Measurements from ENCODE around the gene NXPE4. TPM values are rescaled to one million over a fixed set of nuclear protein-coding genes. Genes with fewer than 3 reads are reported as not detected.

Gene NXPE4
- total and polyA plus RNA-seq, 2 of the 8 experiments (the other 6 are each of a cell fraction or from before 2014, with no cell fraction given): not detected

DNA sequence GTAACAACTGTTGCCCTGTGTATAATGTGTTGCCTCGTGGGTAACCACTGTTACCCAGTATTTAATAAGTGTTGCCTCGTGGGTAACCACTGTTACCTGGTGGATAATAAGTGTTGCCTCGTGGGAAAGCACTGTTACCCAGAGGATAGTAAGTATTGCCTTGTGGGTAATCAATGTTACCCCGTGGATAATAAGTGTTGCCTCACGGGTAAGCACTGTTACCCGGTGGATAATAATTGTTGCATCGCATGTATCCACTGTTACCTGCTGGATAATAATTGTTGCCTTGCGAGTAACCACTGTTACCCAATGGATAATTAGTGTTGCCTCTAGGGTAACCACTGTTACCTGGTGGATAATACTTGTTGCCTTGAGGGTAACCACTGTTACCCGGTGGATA, 17.1 kb upstream of the NXPE4 start:
- DNase-seq (ENCODE audit: low read depth in 1 of 2, low spot score in 2 of 2) (no peak), FAIRE-seq (no peak)
- H3K18ac ChIP-seq (ENCODE audit: extremely low read depth, low read length): no peak overlapping the region
- no peak overlapping the region for H3K27ac ChIP-seq (ENCODE audit: low read depth, low read length)
- no peak overlapping the region for H4K91ac ChIP-seq (replicated peaks; ENCODE audit: insufficient read length, low read length)
- H2AFZ ChIP-seq (ENCODE audit: low read length): no peak overlapping the region
- H2BK15ac ChIP-seq (ENCODE audit: low read length): no peak overlapping the region
- H3K4ac ChIP-seq (replicated peaks; ENCODE audit: insufficient read length, low read depth, low read length): no peak overlapping the region
- H4K20me1 ChIP-seq (replicated peaks in 1 of 2; ENCODE audit: control insufficient read depth in 1 of 2, insufficient read depth in 2 of 2, low read length in 2 of 2): no peaks in the 10 kb centered on the region
- no peaks in the 10 kb centered on the region for H3K79me1 ChIP-seq (ENCODE audit: low read depth, low read length)
- 97% methylated on average over 9 of the region's 9 CpGs; no CpG with 5 or more reads in 1 of the 2 experiments for WGBS, 2 experiments (ENCODE audit: extremely low coverage in 1 of 2, insufficient coverage in 1 of 2, insufficient read length in 1 of 2, insufficient replicate concordance in 2 of 2, low coverage in 1 of 2, low lambda C conversion rate in 2 of 2, missing lambda C conversion rate in 1 of 2)
- no peak overlapping the region for H3K9ac ChIP-seq (replicated peaks in 1 of 4; ENCODE audit: extremely low read depth in 1 of 4, low read depth in 3 of 4, low read length in 3 of 4)
- no peak overlapping the region for H2BK20ac ChIP-seq (ENCODE audit: low read length)
- H3K36me3 ChIP-seq (ENCODE audit: control insufficient read depth in 2 of 4, insufficient read depth in 4 of 4, low read length in 3 of 4): no peaks in the 10 kb centered on the region
- H3K23ac ChIP-seq (ENCODE audit: insufficient read length): no peak overlapping the region
- peaks cover 20 to 67% of the 10 kb centered on the region in 2 experiments; a peak in 3 of 4 replicates for H3K9me3 ChIP-seq (ENCODE audit: insufficient read depth in 2 of 2, low read depth in 1 of 2, low read length in 1 of 2)
- H2BK12ac ChIP-seq (ENCODE audit: low read depth, low read length): no peak overlapping the region
- no peak overlapping the region for H2BK120ac ChIP-seq (replicated peaks; ENCODE audit: low read depth, low read length)
- H2BK5ac ChIP-seq (ENCODE audit: low read depth, low read length): no peak overlapping the region
- no peak overlapping the region for H3K14ac ChIP-seq (ENCODE audit: insufficient read length)
- H3K27me3 ChIP-seq (replicated peaks in 1 of 4; ENCODE audit: control insufficient read depth in 3 of 4, extremely low read depth in 1 of 4, insufficient read depth in 3 of 4, low read length in 3 of 4): no peaks in the 10 kb centered on the region
- no peak overlapping the region for H3K56ac ChIP-seq (replicated peaks; ENCODE audit: insufficient read length, low read depth, low read length)
- H2AK5ac ChIP-seq (ENCODE audit: low read depth, low read length): no peak overlapping the region
- CTCF ChIA-PET (ENCODE audit: partially characterized antibody): no interaction called here
- H3K4me1 ChIP-seq (replicated peaks in 1 of 4; ENCODE audit: control insufficient read depth in 3 of 4, insufficient read depth in 4 of 4, low read length in 3 of 4): no peaks in the 10 kb centered on the region
- no peak overlapping the region for H3K4me2 ChIP-seq (ENCODE audit: insufficient read depth in 1 of 2, low read depth in 2 of 2, low read length in 2 of 2)
- no peak overlapping the region for H4K5ac ChIP-seq (ENCODE audit: insufficient read length, low read depth, low read length)
- no peak overlapping the region for H4K8ac ChIP-seq (ENCODE audit: extremely low read depth, insufficient read depth, low read length)
- H3K4me3 ChIP-seq (ENCODE audit: extremely low read depth in 1 of 4, insufficient read depth in 2 of 4, low read depth in 3 of 4, low read length in 4 of 4): no peak overlapping the region
- POLR2A ChIA-PET (ENCODE audit: partially characterized antibody): no interaction called here
- no peaks in the 10 kb centered on the region for H3K23me2 ChIP-seq (ENCODE audit: low read depth, low read length)
- no peaks in the 10 kb centered on the region for H3K79me2 ChIP-seq (ENCODE audit: control insufficient read depth in 1 of 2, insufficient read depth in 2 of 2, low read length in 2 of 2)
- TF ChIP-seq GABPA (IDR thresholded peaks at IDR 0.05; ENCODE audit: borderline replicate concordance, insufficient read depth, low read length) (no peak), TCF12 (IDR thresholded peaks at IDR 0.05; ENCODE audit: low read depth, low read length) (no peak), SP1 (IDR thresholded peaks at IDR 0.05; ENCODE audit: low read depth, low read length) (no peak)

All from H1 (cell line).